Rectal smooth muscle tissue (tissue), 1 donor: Measurements from ENCODE around the gene PDIA2.

ENCODE experiments used
- H3K27ac ChIP-seq: one replicate; pipeline ENCODE4 v1.7.0; 2013; ENCODE audit warnings: low read depth, low read length, inconsistent platforms
- H3K27me3 ChIP-seq: one replicate; pipeline ENCODE4 v1.7.0; 2013; ENCODE audit warnings: low read length; ENCODE audit not compliant: control insufficient read depth, insufficient read depth
- H3K36me3 ChIP-seq: one replicate; pipeline ENCODE4 v1.7.0; 2013; ENCODE audit warnings: low read length; ENCODE audit not compliant: control insufficient read depth, insufficient read depth
- H3K4me1 ChIP-seq: one replicate; pipeline ENCODE4 v1.7.0; 2013; ENCODE audit warnings: low read length; ENCODE audit not compliant: control insufficient read depth, insufficient read depth
- H3K4me3 ChIP-seq: one replicate; pipeline ENCODE4 v1.7.0; 2013; ENCODE audit warnings: low read length
- H3K9ac ChIP-seq: one replicate; pipeline ENCODE4 v1.7.0; 2013; ENCODE audit warnings: low read length

The PDIA2 gene

GRCh38 chr16:276426-277077 is 6.4 kb upstream of the PDIA2 start:
- no peak overlapping the region for H3K27ac ChIP-seq
- no peaks in the 10 kb centered on the region for H3K36me3 ChIP-seq
- no peaks in the 10 kb centered on the region for H3K4me1 ChIP-seq
- H3K27me3 ChIP-seq: peaks cover 4% of the 10 kb centered on the region
- H3K9ac ChIP-seq: no peak overlapping the region
- H3K4me3 ChIP-seq: no peak overlapping the region

- Histone ChIP-seq H3K9ac (no peak overlapping the region), H3K27me3 (peaks cover 4% of the 10 kb centered on the region), H3K4me1 (no peaks in the 10 kb centered on the region), H3K36me3 (no peaks in the 10 kb centered on the region), H3K27ac (no peak overlapping the region), H3K4me3 (no peak overlapping the region)
Measured at GRCh38 chr16:278863-279366, 4.0 kb upstream of the PDIA2 start.

- Histone ChIP-seq H3K27ac (no peak overlapping the region), H3K27me3 (peaks cover 4% of the 10 kb centered on the region), H3K4me1 (no peaks in the 10 kb centered on the region), H3K36me3 (no peaks in the 10 kb centered on the region), H3K4me3 (no peak overlapping the region), H3K9ac (no peak overlapping the region)
Measured at GRCh38 chr16:279531-279930, 3.4 kb upstream of the PDIA2 start.

- Histone ChIP-seq H3K4me3 (no peak overlapping the region), H3K9ac (no peak overlapping the region), H3K4me1 (no peaks in the 10 kb centered on the region), H3K27me3 (peaks cover 4% of the 10 kb centered on the region), H3K36me3 (no peaks in the 10 kb centered on the region), H3K27ac (no peak overlapping the region)
Measured at GRCh38 chr16:280005-280460, 2.9 kb upstream of the PDIA2 start.

DNA sequence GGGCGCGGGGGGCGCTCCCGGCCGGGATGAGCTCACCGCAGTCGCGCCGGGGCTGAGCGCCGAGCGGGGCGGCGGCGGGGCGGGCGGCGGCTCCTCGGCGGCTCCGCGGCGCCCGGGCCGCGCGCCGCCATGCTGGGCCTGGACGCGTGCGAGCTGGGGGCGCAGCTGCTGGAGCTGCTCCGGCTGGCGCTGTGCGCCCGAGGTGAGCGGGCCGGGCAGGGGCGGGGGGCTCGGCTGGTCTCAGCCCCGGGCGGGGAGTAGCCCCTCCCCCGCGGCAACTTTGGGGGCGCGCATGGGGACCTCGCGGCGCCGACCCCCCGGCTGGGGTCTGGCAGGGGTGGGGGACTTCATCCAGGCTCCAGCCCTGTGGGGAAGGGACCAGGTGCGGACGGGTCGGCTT is 2.4 kb upstream of the PDIA2 start, which contains the start of gene ARHGDIG:
ARHGDIG (plus strand) TSS at position 40 of the 400 bp plus-strand sequence; CDS start at position 130, 90 bp downstream.
- Histone ChIP-seq H3K9ac (no peak within 1 kb of the TSS), H3K27ac (no peak within 1 kb of the TSS), H3K36me3 (no peaks in the 10 kb centered on the region), H3K4me1 (no peaks in the 10 kb centered on the region), H3K4me3 (no peak within 1 kb of the TSS), H3K27me3 (peaks cover 4% of the 10 kb centered on the region)

DNA sequence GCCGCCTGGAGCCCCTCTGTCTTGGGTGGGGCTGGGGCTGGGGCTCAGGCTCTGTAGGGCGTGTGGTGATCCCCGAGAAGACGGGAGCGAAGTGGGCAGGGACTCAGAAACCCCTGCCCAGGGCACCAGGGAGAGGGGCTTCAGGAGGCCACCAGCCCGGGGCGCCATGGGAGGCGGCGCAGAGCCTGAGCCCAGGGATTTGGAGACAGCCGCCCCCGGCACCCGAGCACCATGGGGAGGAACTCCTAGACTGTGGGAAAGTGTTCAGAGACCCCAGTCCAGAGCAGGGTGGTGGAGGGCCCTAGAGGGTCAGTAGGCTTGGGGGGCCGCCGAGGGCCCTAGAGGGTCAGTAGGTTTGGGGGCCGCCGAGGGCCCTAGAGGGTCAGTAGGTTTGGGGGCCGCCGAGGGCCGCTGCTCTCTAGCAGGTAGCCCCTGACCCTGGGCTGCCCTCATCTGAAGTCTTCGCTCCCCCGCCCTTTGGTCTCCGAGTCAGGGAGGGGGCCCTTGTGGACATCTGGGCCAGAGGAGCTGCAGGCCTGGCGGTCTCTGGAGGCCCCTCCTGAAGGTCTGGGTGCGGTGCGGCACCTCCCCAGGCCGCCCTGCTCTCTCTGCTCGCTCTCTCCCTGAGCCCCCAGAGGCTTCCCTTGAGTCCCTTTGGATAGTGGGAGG is 1.8 kb upstream of the PDIA2 start:
- H3K27me3 ChIP-seq: peaks cover 4% of the 10 kb centered on the region
- H3K4me1 ChIP-seq: no peaks in the 10 kb centered on the region
- H3K4me3 ChIP-seq: no peak overlapping the region
- no peak overlapping the region for H3K27ac ChIP-seq
- H3K9ac ChIP-seq: no peak overlapping the region
- H3K36me3 ChIP-seq: no peaks in the 10 kb centered on the region

GRCh38 chr16:281660-282255 is 1.2 kb upstream of the PDIA2 start:
- Histone ChIP-seq H3K27me3 (peaks cover 4% of the 10 kb centered on the region), H3K27ac (no peak overlapping the region), H3K4me1 (no peaks in the 10 kb centered on the region), H3K36me3 (no peaks in the 10 kb centered on the region), H3K4me3 (no peak overlapping the region), H3K9ac (no peak overlapping the region)

DNA sequence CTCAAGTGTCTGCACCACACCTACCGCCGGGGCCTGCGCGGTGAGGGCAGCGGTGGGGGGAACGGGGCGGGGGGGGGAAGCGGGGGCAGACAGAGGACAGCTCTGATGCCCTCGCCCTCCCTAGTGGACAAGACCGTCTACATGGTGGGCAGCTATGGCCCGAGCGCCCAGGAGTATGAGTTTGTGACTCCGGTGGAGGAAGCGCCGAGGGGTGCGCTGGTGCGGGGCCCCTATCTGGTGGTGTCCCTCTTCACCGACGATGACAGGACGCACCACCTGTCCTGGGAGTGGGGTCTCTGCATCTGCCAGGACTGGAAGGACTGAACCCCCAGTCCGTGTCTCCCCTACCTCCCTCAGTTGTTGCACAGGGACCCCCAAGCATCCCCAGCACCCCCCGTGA is 473 bp upstream of the PDIA2 start:
- H3K9ac ChIP-seq: no peak overlapping the region
- H3K27ac ChIP-seq: no peak overlapping the region
- H3K4me1 ChIP-seq: no peaks in the 10 kb centered on the region
- H3K4me3 ChIP-seq: no peak overlapping the region
- H3K27me3 ChIP-seq: peaks cover 4% of the 10 kb centered on the region
- no peaks in the 10 kb centered on the region for H3K36me3 ChIP-seq

- no peak overlapping the region for H3K4me3 ChIP-seq
- no peak overlapping the region for H3K27ac ChIP-seq
- H3K9ac ChIP-seq: no peak overlapping the region
- peaks cover 3% of the 10 kb centered on the region for H3K36me3 ChIP-seq
- peaks cover 4% of the 10 kb centered on the region for H3K27me3 ChIP-seq
- H3K4me1 ChIP-seq: no peaks in the 10 kb centered on the region
Measured at GRCh38 chr16:284204-285120, 1.5 kb downstream of the PDIA2 start.

GRCh38 chr16:285146-286055 is 2.4 kb downstream of the PDIA2 start:
- H3K27ac ChIP-seq: no peak overlapping the region
- peaks cover 4% of the 10 kb centered on the region for H3K27me3 ChIP-seq
- H3K4me1 ChIP-seq: no peaks in the 10 kb centered on the region
- no peak overlapping the region for H3K9ac ChIP-seq
- H3K4me3 ChIP-seq: no peak overlapping the region
- peaks cover 5% of the 10 kb centered on the region for H3K36me3 ChIP-seq

GRCh38 chr16:286491-287297 is 3.7 kb downstream of the PDIA2 start:
- Histone ChIP-seq H3K4me1 (no peaks in the 10 kb centered on the region), H3K4me3 (no peak overlapping the region), H3K9ac (no peak overlapping the region), H3K36me3 (peaks cover 12% of the 10 kb centered on the region), H3K27me3 (no peaks in the 10 kb centered on the region), H3K27ac (no peak overlapping the region)
